Stimulated activated CD8-positive, alpha-beta memory T cell treated with anti-CD3 and anti-CD28 coated beads, Interleukin-4, amount 100 ng/mL, for 1 hour (primary cell): ENCODE data around the gene PRR13.
"Not testable (repeated sequence)": the region's sequence is repeated elsewhere in the genome, so short reads cannot be mapped to it uniquely, and the experiment has no call there.

Experiments
- DNase-seq, 2 donors: peaks; one replicate each; pipeline ENCODE4 v3.0.0-alpha.2; 2020; ENCODE audit warnings: low read depth in 2 of 2, low spot score in 1 of 2

PRR13 gene, protein sequence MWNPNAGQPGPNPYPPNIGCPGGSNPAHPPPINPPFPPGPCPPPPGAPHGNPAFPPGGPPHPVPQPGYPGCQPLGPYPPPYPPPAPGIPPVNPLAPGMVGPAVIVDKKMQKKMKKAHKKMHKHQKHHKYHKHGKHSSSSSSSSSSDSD

GRCh38 chr12:53441040-53441833 is at the start of gene PRR13:
Gene PRR13, plus strand, starts transcription at chr12:53441734. Its CDS starts 981 bp downstream, at chr12:53442715.
- DNase-seq = peak; percentile 93 to 98

- no peak for DNase-seq
These were observed 41.6 kb upstream of the PRR13 start for GRCh38 chr12:53399896-53400295.

DNA sequence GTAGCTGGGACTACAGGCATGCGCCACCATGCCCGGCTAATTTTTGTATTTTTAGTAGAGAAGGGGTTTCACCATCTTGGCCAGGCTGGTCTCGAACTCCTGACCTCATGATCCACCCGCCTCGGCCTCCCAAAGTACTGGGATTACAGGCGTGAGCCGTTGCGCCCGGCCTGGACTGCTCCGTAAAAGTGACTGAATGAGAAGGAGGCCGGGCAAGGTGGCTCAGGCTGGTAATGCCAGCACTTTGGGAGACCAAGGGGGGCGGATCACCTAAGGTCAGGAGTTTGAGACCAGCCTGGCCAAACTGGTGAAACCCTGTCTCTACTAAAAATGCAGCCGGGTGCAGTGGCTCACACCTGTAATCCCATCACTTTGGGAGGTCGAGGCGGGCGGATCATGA is 39.2 kb upstream of the PRR13 start:
- DNase-seq = not testable (repeated sequence)

- DNase-seq = no peak
These were observed 38.7 kb upstream of the PRR13 start for GRCh38 chr12:53402871-53403270.

- DNase-seq = no peak
These were observed 30.6 kb upstream of the PRR13 start for GRCh38 chr12:53410951-53411350.

DNA sequence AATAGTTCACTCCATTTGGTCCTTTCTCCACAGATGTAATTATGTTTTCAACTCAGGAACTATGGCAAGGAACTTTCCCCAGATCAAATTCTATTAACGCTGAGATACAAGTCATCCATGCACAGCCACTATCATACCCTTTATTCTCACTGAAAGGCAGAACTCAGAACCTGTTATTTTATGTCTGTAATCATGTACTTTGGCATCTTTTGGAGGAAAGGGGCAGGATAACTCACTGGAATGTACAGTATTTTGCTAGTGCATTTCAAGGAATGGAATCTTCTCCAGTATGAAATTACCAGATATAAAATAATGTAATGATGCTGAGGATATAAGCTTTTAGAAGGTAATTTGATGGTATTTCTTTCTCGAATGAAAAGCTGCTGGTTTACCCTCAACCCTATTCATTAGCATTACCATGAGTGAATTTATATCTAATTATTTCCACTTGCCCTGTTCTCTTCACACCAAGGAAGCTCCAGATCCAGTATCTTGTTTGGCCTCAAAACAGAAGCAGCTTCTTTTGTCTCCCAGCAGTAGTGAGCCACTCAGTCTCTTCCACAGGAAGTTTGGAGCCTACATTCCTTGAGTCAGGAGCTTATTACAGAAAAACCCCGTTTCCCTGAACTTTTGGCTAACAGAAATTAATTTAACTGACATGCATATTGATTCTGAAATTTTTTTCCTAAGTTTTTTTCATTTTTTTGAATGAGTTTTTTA is 27.9 kb upstream of the PRR13 start:
- no peak for DNase-seq

DNA sequence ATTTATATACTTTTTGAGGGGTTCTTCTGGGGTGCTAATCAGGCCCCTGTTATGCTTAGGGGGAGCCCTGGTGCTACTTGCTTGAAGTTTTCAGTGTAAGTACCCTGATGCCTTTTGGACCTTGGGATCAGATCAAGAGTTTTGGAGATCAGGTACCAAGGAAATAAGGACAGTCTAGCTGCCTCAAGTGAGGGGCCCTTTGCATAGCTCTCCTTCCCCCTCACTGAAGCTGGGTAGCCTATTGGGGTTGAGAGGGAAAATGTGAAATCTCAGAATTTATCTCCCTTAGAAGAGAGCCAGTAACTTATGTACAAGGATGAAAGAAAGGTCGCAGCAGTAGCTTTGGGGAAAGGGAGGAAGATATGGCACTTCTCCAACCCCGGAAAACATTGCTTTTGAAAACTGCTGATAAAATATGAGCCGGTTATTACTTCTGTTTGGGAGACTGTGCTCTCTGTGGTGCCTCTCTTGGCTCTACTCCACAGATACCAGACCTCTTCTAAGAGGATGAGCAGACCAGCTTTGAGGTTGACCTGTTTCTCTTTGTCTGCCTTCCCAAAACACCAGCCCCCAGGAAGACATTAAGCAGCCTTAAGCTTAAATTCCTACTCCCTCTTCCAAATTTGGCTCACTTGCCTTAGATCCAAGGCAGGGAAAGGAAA is 26.6 kb upstream of the PRR13 start:
- DNase-seq = no peak

DNA sequence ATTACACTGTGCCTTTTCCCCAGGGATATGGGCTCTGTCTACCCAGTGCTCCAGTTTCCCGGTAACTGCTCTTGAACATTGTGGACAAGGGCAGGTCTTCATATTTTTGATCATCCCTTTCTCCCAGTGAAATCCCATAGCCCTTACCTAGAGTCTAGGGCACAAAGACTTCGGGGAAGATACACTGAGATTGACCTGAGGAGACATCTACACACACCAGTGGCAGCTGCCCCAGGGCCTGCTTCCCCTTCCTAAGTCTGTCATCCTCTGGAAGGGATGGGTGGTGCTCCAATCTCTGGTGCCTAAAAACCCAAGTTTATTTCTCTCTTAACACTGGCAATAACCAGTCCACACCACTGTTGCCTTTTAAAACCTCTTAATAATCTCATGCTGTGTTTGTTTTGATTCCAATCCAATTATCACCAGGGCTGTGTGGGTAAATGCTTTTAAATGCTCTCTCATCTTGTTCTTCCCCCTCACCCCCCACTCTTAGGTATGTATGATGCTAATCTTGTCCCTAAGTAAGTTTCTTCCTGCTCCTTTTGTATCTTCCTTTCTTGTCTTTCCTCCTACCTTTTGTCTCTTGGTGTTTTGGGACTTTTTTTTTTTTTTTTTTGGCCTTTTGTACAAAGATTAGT is 25.7 kb upstream of the PRR13 start:
- not testable (repeated sequence) for DNase-seq

- DNase-seq = not testable (repeated sequence)
These were observed 24.2 kb upstream of the PRR13 start for GRCh38 chr12:53417291-53417816.

DNA sequence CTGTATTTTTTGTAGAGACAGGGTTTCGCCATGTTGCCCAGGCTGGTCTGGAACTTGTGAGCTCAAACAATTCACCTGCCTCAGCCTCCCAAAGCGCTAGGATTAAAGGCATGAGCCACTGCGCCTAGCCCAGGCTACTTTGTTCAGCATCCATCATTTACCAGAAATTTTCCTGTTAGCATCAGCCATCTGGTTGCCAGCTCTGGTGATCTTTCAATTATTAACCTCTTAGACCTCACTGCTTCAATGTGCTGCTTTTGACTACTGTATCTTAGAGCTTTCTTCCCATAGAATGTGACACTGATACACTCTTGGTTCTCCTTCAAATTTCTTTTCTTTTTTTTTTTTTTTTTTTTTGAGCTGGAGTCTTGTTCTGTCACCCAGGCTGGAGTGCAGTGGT is 23.3 kb upstream of the PRR13 start:
- DNase-seq = no peak

- no peak for DNase-seq
These were observed 21.8 kb upstream of the PRR13 start for GRCh38 chr12:53419756-53420155.

DNA sequence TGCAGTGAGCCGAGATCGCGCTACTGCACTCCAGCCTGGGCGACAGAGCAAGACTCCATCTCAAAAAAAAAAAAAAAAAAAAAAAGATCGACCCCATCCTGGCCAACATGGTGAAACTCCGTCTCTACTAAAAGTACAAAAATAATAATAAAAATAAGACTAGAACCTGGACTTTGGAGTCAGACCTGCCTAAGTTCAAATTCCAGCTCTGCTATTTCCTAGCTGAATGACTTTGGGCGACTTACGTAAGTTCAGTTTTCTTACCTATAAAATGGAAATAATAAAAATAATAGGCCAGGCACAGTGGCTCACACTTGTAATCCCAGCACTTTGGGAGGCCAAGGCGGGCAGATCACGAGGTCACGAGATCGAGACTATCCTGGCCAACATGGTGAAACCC is 19.3 kb upstream of the PRR13 start:
- not testable (repeated sequence) for DNase-seq

GRCh38 chr12:53423597-53423996 is 17.9 kb upstream of the PRR13 start, which contains the start of gene AMHR2:
Gene AMHR2, plus strand, starts transcription at chr12:53423855. Its CDS starts 80 bp downstream, at chr12:53423935.
- no peak for DNase-seq

GRCh38 chr12:53424626-53425514 is 16.7 kb upstream of the PRR13 start:
- DNase-seq = no peak

- DNase-seq = no peak
These were observed 15.9 kb upstream of the PRR13 start for GRCh38 chr12:53425515-53426150.

DNA sequence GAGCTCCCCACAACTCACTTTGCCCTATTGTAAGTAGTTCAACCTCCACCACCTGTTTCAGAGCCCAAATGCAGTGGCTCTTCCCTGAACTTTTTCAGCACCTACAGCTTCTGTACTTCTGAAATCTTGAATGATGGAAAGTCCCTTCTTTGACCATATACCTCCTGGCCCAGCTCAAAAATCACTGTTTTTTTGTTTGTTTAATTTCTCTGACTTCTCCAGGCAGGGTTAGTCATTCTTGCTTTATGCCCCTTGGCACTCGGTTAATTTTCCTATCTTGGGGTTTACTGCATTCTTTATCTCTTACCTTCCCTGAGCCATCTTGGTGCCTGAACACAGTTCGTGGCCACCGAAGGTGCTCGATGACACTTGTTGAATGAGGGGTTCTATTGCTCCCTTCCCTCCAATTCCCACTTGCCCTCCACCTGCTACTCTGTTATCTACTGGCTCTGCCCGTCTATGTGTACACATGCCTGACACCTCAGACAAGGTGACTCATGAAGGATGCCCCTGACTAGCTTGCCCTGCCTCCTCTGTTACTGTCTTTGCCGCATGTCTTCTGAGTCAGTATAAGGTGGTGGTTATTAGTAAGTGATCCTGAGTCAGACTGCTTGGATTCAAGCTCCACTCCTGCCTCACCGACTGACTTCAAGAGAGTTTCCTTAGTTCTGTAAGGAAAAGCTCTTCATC is 13.5 kb upstream of the PRR13 start:
- DNase-seq = no peak

DNA sequence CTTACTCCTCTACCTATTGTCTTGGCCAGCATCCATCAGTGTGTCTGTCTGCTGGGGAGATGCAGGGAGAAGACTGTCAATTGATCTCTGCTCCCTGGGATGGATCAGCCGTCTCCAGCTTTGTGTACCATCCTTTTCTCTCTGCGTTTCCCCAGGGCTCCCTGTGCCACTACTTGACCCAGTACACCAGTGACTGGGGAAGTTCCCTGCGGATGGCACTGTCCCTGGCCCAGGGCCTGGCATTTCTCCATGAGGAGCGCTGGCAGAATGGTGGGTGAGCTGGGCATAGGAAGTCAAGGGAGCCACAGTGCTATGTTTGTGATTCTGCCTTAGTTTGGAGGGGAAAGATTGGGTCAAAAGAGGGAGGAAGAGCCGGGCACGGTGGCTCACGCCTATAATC is 12.8 kb upstream of the PRR13 start:
- DNase-seq = no peak

GRCh38 chr12:53430116-53430515 is 11.4 kb upstream of the PRR13 start:
- DNase-seq = no peak

DNA sequence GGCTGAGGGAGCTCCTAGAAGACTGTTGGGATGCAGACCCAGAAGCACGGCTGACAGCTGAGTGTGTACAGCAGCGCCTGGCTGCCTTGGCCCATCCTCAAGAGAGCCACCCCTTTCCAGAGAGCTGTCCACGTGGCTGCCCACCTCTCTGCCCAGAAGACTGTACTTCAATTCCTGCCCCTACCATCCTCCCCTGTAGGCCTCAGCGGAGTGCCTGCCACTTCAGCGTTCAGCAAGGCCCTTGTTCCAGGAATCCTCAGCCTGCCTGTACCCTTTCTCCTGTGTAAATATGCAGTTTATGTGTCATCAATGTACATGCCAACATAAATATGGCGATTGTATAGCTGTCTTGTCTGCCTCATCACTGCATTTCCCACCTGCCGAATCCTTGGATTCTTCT is 10.3 kb upstream of the PRR13 start:
- no peak for DNase-seq
